Motor neuron (in vitro differentiated cells): Measurements from ENCODE around the gene NRDC. TPM values are rescaled to one million over a fixed set of nuclear protein-coding genes. Genes with fewer than 3 reads are reported as not detected.

Source experiments
- ATAC-seq, 8 experiments: fragments of 200-7000 bp; cut with Tn5 transposase; replicated peaks in 6 of 8; 2 replicates each; pipeline ENCODE4 v1.8.0; 2021; ENCODE audit warnings: mild to moderate bottlenecking in 8 of 8, moderate library complexity in 8 of 8
- H3K27ac ChIP-seq, 2 donors: fragments of 250-450 bp; sonication (Bioruptor Pico); 2 replicates each; pipeline ENCODE4 v1.9.0; 2021; ENCODE audit warnings: antibody characterized with exemption in 2 of 2, mild to moderate bottlenecking in 2 of 2, moderate library complexity in 1 of 2
- H3K4me1 ChIP-seq, 2 donors: fragments of 250-450 bp; sonication (Bioruptor Pico); replicated peaks in 1 of 2; 2 replicates each; pipeline ENCODE4 v1.6.1; 2021; ENCODE audit warnings: antibody characterized with exemption in 2 of 2, mild to moderate bottlenecking in 2 of 2, moderate library complexity in 1 of 2
- H3K4me3 ChIP-seq, 5 donors: fragments of 250-450 bp; sonication (Bioruptor Pico); 2 replicates each; pipeline ENCODE4 v1.9.0; 2021; ENCODE audit warnings: antibody characterized with exemption in 5 of 5, mild to moderate bottlenecking in 5 of 5, moderate library complexity in 4 of 5
- WGBS, 10 experiments: fragments of 450-650 bp; shearing (Covaris generic); methylation state at CpG; one replicate each; pipeline ENCODE4 v1.0.0; 2022; 5-methylcytosine and 5-hydroxymethylcytosine counted together
- in situ Hi-C, 9 experiments: fragments of 400-800 bp; cut with MboI; loops; one replicate each; pipeline ENCODE4 v1.15.0; 2021; ENCODE audit warnings: low sequenced_read_pairs in 9 of 9, low pct_unique_long_range_greater_than_20kb in 2 of 9; ENCODE audit not compliant: unreplicated experiment in 9 of 9
- total RNA-seq, 8 experiments: library from RNA; unstranded; fragments of 300-600 nt; gene quantifications; 2 replicates each; pipeline versions ENCODE4 v1.2.3 to v1.2.4, GENCODE V29; 2022

Gene NRDC
- total RNA-seq, 8 experiments from 2014 or later: 74.2 to 140 (median 98.1) TPM

- in situ Hi-C loops: no loop called here
- Histone ChIP-seq H3K4me1 (no peaks in the 10 kb centered on the region), H3K4me3 (no peak overlapping the region), H3K27ac (no peak overlapping the region)
- no peak for ATAC-seq
- WGBS, 10 experiments: 57 to 100% (median 91%) methylated on average over 1 to 3 of the region's 3 CpGs; no CpG with 5 or more reads in 2 of the 10 experiments
Observed at GRCh38 chr1:51780927-51781326, 97.6 kb downstream of the NRDC start.

GRCh38 chr1:51776408-51776807, 102.1 kb downstream of the NRDC start:
- in situ Hi-C loops: no loop called here
- H3K27ac ChIP-seq: no peak overlapping the region
- ATAC-seq: no peak
- no peak overlapping the region for H3K4me3 ChIP-seq
- H3K4me1 ChIP-seq: no peaks in the 10 kb centered on the region

- H3K4me1 ChIP-seq: no peaks in the 10 kb centered on the region
- no peak overlapping the region for H3K4me3 ChIP-seq
- in situ Hi-C loops: no loop called here
- peak in 5 of 8 experiments; percentile 43 to 63 (median 51) for ATAC-seq
- H3K27ac ChIP-seq: no peak overlapping the region
- WGBS, 10 experiments: 64 to 100% (median 95%) methylated on average over 1 to 6 of the region's 6 CpGs; no CpG with 5 or more reads in 1 of the 10 experiments
Observed at GRCh38 chr1:51768971-51769588, 109.4 kb downstream of the NRDC start.

- no peak for ATAC-seq
- in situ Hi-C loops: no loop called here
- Histone ChIP-seq H3K4me1 (no peaks in the 10 kb centered on the region), H3K27ac (no peak overlapping the region), H3K4me3 (no peak overlapping the region)
- 43 to 100% (median 100%) methylated on average over 1 of the region's 1 CpG; no CpG with 5 or more reads in 2 of the 10 experiments for WGBS, 10 experiments
Observed at GRCh38 chr1:51761351-51761750, 117.2 kb downstream of the NRDC start.

- no peak for ATAC-seq
Observed at GRCh38 chr1:51760872-51761271, 117.7 kb downstream of the NRDC start.

GRCh38 chr1:51758310-51758709, 120.2 kb downstream of the NRDC start:
- Histone ChIP-seq H3K27ac (no peak overlapping the region), H3K4me3 (no peak overlapping the region), H3K4me1 (no peaks in the 10 kb centered on the region)
- WGBS, 10 experiments: 79 to 100% (median 92%) methylated on average over 2 to 4 of the region's 4 CpGs
- no peak for ATAC-seq
- in situ Hi-C loops: no loop called here

More at GRCh38 chr1:51760872-51761271, 117.7 kb downstream of the NRDC start:
- Histone ChIP-seq H3K4me3 (no peak overlapping the region), H3K4me1 (no peaks in the 10 kb centered on the region), H3K27ac (no peak overlapping the region)
- WGBS, 10 experiments: 70 to 100% (median 82%) methylated on average over 1 to 3 of the region's 3 CpGs
- in situ Hi-C loops: no loop called here

- Histone ChIP-seq H3K4me1 (no peaks in the 10 kb centered on the region), H3K27ac (no peak overlapping the region), H3K4me3 (no peak overlapping the region)
- ATAC-seq: no peak
- WGBS, 10 experiments: 92 to 100% (median 100%) methylated on average over 2 of the region's 2 CpGs; no CpG with 5 or more reads in 1 of the 10 experiments
- in situ Hi-C loops: no loop called here
Observed at GRCh38 chr1:51756290-51756689, 122.2 kb downstream of the NRDC start.

- Histone ChIP-seq H3K27ac (no peak overlapping the region), H3K4me3 (no peak overlapping the region), H3K4me1 (no peaks in the 10 kb centered on the region)
- in situ Hi-C loops: no loop called here
- WGBS, 10 experiments: 85 to 99% (median 96%) methylated on average over 4 to 7 of the region's 7 CpGs
- ATAC-seq: no peak
Observed at GRCh38 chr1:51755437-51755836, 123.1 kb downstream of the NRDC start.

- ATAC-seq: no peak
- in situ Hi-C loops: no loop called here
- 79 to 100% (median 96%) methylated on average over 1 to 3 of the region's 3 CpGs; no CpG with 5 or more reads in 2 of the 10 experiments for WGBS, 10 experiments
Observed at GRCh38 chr1:51754666-51755065, 123.9 kb downstream of the NRDC start.

GRCh38 chr1:51753969-51754368, 124.6 kb downstream of the NRDC start:
- Histone ChIP-seq H3K27ac (no peak overlapping the region), H3K4me1 (no peaks in the 10 kb centered on the region), H3K4me3 (no peak overlapping the region)
- ATAC-seq: no peak
- in situ Hi-C loops: no loop called here

More at GRCh38 chr1:51754666-51755065, 123.9 kb downstream of the NRDC start:
- no peak overlapping the region for H3K27ac ChIP-seq
- no peaks in the 10 kb centered on the region for H3K4me1 ChIP-seq
- no peak overlapping the region for H3K4me3 ChIP-seq

- in situ Hi-C loops: no loop called here
- 80 to 100% (median 96%) methylated on average over 1 to 9 of the region's 11 CpGs for WGBS, 10 experiments
- Histone ChIP-seq H3K4me1 (no peaks in the 10 kb centered on the region), H3K4me3 (no peak overlapping the region), H3K27ac (no peak overlapping the region)
- no peak for ATAC-seq
Observed at GRCh38 chr1:51752073-51752948, 126.2 kb downstream of the NRDC start.

- H3K27ac ChIP-seq: no peak overlapping the region
- ATAC-seq: peak in 1 of 8 experiments; percentile 35
- in situ Hi-C loops: no loop called here
- no peaks in the 10 kb centered on the region for H3K4me1 ChIP-seq
- no peak overlapping the region for H3K4me3 ChIP-seq
- WGBS, 10 experiments: 88 to 100% (median 100%) methylated on average over 1 of the region's 1 CpG; no CpG with 5 or more reads in 5 of the 10 experiments
Observed at GRCh38 chr1:51750729-51751128, 127.8 kb downstream of the NRDC start.

GRCh38 chr1:51750218-51750617, 128.3 kb downstream of the NRDC start:
- Histone ChIP-seq H3K4me1 (no peaks in the 10 kb centered on the region), H3K4me3 (no peak overlapping the region), H3K27ac (no peak overlapping the region)
- WGBS, 10 experiments: 69 to 100% (median 94%) methylated on average over 2 to 3 of the region's 3 CpGs
- in situ Hi-C loops: no loop called here
- peak in 2 of 8 experiments; percentile 46 to 49 for ATAC-seq
